ENCODE data around the gene PTAR1.

DNA sequence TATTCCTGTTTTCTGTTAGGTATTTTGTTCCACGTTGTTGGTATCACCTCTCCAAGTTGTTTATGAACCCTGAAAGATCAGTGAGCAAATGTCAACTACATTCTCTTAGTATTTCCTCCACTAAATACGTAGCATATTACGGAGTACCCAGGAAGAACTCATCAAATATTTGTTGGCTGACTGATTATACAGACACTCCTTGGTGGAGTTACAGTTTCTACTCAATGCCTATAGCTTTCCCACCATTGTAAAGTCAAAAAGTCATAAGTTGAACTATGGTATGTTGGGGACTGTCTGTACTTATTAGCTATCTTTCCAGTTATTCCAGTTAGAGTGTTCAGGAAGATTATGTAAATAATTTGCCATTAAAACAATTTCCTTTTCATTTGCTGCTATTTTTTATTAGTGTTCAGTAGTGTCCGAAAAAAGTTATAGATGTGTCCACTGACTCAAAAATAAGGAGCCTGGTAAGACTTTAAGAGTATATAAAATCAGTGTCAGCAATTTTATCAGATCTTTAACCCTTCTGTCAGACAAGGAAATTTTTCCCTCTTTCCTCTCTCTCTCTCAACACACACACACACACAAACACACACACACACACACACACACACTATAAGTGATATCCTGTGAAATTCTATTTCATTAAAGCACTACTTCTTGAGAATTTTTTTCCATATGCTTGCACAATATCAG lies 80.8 kb downstream of the PTAR1 start:
- TF ChIP-seq POLR2A (IDR thresholded peaks at IDR 0.05) (no peak), CTCF (IDR thresholded peaks at IDR 0.05) (no peak)
